ENCODE measurements around the gene COPZ1.

The COPZ1 gene

DNA sequence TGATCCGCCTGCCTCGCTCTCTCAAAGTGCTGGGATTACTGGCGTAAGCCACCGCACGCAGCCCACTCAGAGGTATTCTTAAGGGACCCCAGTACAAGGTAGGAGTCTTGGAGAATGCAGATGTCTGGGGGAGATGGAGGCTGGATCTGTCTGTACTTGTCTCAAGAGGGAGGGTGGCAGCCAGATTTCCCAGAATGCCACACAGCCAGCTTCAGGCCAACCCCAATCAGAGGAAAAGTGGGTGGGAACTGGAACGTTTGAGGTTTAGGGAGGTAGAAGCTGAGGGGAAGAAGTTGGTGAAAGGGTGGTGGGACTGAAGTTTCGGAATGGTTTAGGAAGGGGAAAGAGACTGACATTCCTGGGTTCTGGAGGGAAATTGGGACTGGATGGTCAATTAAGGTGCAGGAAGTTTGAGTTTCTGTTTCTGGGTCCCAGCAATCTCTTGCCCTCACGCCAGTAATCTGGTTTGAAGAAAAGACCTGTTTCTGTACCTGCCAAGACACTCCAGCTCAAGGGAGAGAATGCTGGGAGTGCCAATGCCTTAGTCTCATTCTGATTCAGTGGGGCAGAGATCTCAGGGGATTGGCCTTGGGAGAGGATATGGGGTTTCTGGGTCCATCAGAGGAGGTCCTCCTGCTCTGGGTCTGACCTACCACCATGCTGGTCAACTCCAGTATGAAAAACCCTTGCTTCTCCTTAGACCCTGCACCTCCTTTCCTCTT, 67.7 kb downstream of the COPZ1 start:
- no peak for TF ChIP-seq ZNF274 (IDR thresholded peaks at IDR 0.05; ENCODE audit: low read depth, low read length)
- H3K4me3 ChIP-seq (ENCODE audit: low read length), result no peak overlapping the region

DNA sequence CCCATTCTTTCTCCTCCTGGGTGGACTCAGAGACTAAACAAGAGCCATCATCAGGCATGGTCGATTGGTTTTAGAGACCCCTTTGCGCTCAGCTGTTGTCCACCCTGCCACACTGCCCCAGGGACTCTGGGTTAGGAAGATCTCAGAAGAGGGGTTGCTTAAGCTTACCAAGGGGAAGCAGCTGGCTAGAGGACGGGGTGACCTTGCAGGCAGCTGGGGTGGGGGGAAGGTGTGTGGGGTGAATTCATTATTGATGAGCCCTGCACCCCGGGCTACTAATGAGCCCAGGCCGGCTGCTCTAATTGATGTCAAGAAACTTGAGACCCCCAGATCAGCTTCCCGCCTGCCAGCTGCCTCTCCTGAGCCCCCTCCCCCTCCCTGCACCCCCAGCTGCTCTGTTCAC, 68.3 kb downstream of the COPZ1 start:
- H3K4me3 ChIP-seq (ENCODE audit: low read length), result no peak overlapping the region

DNA sequence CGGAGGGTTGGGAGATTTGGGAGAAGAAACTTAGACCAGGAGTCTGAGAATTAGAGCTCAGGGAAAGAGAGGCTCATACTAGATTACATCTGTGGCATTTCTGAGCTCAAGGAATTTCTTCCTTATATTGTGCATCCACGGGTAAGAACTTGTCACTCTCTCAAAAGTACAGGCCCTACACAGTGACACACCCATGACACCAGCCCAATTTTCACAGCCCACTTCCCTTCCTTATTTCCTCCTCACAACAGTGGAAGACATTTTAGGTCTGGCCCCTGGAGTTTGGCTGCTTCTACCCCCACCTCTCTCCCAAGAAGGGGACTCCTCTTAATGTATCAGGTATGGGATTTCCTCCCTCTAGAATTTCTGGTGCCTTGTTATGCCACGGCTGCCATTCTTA, 68.8 kb downstream of the COPZ1 start:
- no peak overlapping the region for H3K4me3 ChIP-seq (ENCODE audit: low read length)
- TF ChIP-seq ZNF274 (IDR thresholded peaks at IDR 0.05; ENCODE audit: low read depth, low read length), result no peak

More for the DNA sequence above, 68.3 kb downstream of the COPZ1 start:
- TF ChIP-seq ZNF274 (IDR thresholded peaks at IDR 0.05; ENCODE audit: low read depth, low read length), result no peak

DNA sequence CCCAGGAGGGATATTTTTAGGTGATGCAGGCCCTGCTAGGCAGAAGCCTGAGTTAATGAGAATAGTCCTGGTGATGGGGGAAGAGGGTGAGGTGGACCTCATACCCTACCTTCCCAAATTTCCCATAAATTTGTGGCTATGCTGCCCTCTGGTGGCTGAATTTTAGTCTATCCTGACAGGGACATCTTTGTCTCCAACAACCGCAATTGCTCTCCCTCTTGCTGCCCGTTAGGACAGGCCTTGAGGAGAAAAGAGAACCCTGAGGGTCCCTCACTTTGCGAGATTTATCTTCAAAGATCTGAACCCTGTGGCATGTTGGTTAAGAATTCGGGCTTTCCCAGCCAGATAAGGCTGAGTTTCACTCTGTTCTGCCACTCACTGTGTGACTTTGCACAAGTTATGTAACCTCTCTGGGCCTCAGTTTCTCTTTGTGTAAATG, 69.4 kb downstream of the COPZ1 start:
- no peak for TF ChIP-seq ZNF274 (IDR thresholded peaks at IDR 0.05; ENCODE audit: low read depth, low read length)
- no peak overlapping the region for H3K4me3 ChIP-seq (ENCODE audit: low read length)

DNA sequence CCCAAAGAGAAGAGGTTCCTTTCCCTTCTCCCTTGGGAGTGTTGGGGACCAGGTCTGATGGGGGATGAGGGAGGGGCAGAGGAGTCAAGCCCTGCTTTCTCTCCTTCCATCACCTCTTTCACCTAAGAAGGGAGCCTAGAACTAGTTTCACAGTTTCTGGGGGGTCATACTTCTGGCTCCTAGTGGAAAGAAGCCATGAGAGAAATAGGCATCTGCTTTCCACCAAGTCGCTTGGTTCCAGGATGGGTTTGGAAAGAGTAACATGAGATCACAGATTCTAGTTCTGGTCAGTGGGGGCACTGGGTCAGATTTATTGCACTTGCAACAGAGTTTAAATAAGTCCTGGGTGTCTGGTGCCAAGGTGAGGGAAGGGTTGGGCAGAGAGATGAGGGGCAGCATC, 70.1 kb downstream of the COPZ1 start:
- TF ChIP-seq ZNF274 (IDR thresholded peaks at IDR 0.05; ENCODE audit: low read depth, low read length), result no peak
- no peak overlapping the region for H3K4me3 ChIP-seq (ENCODE audit: low read length)

DNA sequence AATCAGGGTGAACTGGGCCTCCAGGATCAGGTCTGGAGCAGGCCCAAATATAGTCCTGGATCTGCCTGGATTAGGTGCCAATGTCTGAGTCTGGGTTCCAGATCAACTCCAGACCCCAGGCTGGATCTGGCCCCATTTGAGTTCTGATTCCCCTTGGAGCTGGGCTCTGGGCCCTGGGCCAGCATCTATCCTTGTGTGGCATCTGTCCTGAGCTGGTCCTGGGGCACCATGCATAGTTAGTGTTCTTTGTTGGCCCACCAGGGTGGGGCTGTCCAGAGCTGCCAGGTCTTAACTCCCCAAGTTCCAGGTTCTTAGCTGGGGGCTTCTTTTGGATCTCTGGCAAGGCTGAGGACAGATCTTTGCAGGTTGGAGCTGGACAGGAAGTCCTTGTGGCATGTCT, 70.6 kb downstream of the COPZ1 start:
- no peak for TF ChIP-seq ZNF274 (IDR thresholded peaks at IDR 0.05; ENCODE audit: low read depth, low read length)
- H3K4me3 ChIP-seq (ENCODE audit: low read length), result no peak overlapping the region

DNA sequence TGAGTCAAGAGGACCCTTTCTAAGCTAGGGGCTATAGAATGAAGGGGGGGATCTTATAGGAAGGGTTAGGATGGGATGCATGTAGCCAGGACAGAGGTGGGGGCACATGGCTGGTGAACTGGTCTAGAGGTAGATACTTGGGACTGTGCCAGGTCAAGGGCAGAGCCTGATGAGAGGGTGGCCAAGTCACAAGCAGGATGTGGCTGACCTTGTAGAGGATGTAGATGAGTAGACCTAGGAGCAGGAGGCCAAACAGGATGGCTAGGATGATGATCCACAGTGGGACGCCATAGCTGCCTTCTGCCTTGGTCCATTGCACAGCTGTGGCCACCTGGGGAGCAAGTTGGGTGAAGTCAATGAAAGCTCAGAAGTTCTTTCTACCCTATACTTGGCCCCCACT, 72.2 kb downstream of the COPZ1 start:
- H3K4me3 ChIP-seq (ENCODE audit: low read length), result no peak overlapping the region
- TF ChIP-seq ZNF274 (IDR thresholded peaks at IDR 0.05; ENCODE audit: low read depth, low read length), result no peak

DNA sequence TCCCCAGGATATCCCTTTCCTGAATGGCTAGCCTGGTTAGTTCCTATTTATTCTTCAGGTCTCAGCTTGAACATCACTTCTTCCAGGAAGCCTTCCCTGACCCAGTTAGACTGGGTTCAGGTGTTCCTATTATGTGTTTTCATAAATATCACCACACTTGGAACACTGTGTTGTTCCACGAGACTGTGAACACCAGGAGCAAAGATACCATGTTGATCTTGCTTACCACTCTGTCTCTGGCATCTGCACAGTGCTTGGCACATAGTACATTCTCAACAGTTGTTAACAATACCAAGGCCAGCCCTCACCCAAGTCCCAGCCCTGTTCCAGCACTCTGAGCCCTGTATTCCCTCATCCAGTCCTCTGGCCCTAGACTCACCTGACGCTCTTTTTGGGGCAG, 73.3 kb downstream of the COPZ1 start:
- TF ChIP-seq ZNF274 (IDR thresholded peaks at IDR 0.05; ENCODE audit: low read depth, low read length), result no peak
- no peak overlapping the region for H3K4me3 ChIP-seq (ENCODE audit: low read length)

DNA sequence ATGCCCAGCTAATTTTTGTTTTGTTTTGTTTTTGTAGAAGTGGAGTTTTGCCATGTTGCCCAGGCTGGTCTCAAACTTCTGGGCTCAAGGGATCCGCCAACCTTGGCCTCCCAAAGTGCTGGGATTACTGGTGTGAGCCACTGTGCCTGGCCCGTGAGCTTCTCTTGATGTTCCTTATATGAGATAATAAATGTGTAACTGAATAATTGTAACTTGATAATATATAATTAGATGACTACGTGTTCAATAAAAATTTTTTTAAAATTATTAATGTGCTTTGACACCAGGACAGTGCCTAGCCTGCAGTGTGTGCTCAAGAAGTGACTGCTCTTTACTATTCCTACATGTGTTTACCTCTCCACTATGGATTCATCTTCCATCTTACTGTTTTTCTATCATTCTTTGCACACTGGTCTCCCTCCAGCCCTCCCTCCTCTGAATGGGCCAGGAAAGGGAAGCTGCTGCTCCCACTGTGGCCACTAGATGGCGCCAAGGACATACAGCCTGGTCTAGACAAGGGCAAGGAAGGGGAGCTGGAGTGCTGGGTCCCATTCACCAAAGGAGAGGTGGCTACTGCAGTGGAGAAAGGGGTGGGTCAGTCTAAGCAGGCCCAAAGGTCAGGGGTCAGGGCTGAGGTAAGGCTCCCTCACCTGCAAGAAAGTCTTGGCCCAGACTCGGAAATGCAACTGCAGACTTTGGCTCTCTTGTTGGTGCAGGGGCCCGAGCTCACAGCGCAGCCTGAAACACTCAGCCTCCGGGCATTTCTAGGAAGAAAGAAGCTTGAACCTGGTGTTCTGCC, 74.3 kb downstream of the COPZ1 start:
- H3K4me3 ChIP-seq (ENCODE audit: low read length), result no peak overlapping the region
- TF ChIP-seq ZNF274 (IDR thresholded peaks at IDR 0.05; ENCODE audit: low read depth, low read length), result no peak

DNA sequence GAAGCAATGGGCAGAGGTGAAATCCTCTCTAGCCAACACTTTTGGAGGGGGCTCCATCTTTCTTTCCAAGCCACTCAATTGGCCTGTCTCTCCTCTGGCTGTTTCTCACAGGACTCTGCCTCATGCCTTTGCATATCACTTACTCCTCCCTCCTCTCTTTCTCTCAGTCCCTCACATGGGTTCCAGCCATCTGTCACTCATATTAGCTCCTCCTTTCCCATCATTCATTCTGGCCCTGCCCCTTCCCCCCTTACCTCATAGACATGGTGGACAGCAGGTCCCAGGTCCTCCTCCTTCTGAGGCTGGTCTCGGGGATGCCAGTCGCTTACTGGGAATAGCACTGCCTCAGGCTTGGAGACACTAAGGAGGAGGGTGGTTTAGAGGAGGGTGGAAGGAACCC, 76.2 kb downstream of the COPZ1 start:
- no peak overlapping the region for H3K4me3 ChIP-seq (ENCODE audit: low read length)
- TF ChIP-seq ZNF274 (IDR thresholded peaks at IDR 0.05; ENCODE audit: low read depth, low read length), result no peak

Data from GM08714 (cell line).